Pulmonary artery endothelial cell (primary cell): ENCODE results near the gene KLF11. TPM values are rescaled to one million over a fixed set of nuclear protein-coding genes. Genes with fewer than 3 reads are reported as not detected.

Experiments used
- DNase-seq: peaks from one replicate; pipeline ENCODE4 v3.0.0-alpha.2; 2011; ENCODE audit warnings: low read depth, low spot score
- total RNA-seq: library from RNA; depleted of rRNA; stranded (reverse); fragments of >200 nt; gene quantifications from 2 replicates; pipeline ENCODE4 v1.2.3, GENCODE V29; 2014

Gene KLF11
- 5.3 and 5.4 TPM in 2 replicates for total RNA-seq

DNA sequence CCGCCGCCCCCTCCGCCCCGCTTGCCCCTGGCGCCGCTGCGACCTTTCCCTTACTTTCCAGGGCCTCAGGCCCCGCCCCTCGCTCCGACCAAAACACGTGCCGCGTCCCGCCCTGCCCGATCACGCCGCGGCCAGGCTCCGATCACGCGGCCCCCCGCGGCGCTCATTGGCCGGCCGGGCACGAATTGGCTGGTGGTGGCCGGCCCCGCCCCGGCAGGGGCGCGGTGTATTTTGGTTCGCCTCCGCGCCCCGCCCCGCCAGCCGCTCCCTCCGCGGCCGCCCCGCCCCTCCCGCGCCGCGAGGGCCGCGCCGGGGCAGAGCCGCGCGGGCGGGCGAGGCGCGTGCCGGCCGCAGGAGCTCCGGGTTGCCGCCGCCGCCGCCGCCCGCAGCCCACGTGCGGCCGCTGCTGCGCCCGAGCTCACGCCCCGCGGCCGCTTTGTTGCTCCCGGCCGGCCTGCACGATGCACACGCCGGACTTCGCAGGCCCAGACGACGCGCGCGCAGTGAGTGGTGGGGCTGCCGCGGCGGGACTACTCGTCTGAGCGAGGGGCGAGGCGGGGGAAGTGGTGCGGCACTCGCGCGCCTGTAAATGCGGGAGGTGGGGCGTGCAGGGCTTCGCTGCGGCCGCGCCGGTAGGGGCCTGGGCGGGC, at the start of gene KLF11:
KLF11 (plus strand) TSS at position 295 of the 650 bp plus-strand sequence; CDS start at position 462, 167 bp downstream.
- DNase-seq: peak; percentile 59

DNA sequence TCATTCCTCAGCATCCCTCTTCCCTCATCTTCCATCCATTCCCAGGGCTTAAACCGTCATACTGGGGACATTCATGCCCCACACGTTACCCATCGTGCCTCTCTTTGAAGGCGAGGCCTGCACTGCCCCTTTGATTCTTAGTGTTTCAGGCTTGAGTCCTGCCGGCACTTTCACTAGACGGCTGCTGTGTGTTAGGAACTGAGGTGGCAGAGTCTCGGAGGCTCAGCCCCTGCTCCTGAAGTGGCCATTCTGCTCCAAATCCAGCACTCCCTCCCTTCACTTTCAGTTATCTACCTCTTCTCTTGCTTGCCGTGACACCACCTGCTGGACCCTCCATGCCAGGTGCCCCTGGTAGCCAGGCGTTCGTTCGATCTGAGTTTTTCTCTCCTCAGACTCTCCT, 48.9 kb upstream of the KLF11 start:
- DNase-seq: no peak

DNA sequence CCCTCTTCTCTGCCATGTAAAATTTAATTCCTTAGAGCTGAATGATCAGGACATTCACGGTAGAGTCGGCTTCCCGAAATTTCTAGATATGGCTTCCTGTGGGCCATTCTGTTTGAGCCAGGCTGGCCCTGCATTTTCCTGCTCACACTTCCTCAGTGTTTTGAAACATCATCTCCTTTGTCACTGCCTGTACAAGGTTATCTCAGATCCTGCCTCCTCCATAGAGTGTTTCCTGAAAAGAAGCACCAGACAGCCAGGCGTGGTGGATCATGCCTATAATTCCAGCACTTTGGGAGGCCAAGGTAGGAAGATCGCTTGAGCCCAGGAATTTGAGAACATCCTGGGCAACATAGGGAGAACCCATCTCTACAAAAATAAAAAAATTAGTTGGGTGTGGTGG, 48.3 kb upstream of the KLF11 start:
- DNase-seq: no peak

DNA sequence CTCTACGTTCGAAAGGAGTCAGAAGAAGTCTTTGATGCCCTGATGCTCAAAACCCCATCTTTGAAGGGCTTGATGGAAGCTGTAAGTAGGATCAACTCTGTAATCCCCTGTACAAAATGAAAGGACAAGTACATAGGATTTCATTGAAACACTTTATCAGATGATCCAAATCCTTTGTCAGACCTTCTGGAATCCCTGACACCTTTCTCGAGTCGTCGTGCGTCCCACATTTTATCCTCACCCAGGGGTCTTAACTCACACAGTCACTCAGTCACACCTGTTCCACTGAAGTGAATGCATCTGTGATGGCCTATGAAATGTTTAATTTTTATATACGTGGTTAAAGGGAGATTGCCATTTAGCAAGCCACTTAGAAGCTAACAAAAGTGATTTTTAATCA, 47.0 kb upstream of the KLF11 start:
- no peak for DNase-seq

DNA sequence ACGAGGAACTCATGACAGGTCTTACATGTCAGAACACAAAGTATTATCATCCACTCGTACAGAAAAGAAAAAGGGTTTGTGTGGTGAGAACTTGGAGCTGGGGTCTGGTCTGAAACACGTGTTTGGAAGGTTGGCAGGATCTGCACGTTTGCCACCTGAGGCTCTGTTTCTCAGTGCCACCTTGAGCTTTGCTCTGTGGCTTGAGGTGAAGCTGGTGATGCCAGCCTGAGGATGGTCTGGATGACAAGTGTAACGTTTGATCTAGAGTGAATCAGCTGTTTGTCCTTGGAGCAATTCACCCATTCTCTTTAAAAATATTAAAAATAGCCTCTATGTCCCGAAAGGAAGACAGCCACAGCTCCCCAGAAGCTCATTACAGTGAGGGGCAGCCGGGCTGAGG, 45.4 kb upstream of the KLF11 start:
- DNase-seq: no peak

DNA sequence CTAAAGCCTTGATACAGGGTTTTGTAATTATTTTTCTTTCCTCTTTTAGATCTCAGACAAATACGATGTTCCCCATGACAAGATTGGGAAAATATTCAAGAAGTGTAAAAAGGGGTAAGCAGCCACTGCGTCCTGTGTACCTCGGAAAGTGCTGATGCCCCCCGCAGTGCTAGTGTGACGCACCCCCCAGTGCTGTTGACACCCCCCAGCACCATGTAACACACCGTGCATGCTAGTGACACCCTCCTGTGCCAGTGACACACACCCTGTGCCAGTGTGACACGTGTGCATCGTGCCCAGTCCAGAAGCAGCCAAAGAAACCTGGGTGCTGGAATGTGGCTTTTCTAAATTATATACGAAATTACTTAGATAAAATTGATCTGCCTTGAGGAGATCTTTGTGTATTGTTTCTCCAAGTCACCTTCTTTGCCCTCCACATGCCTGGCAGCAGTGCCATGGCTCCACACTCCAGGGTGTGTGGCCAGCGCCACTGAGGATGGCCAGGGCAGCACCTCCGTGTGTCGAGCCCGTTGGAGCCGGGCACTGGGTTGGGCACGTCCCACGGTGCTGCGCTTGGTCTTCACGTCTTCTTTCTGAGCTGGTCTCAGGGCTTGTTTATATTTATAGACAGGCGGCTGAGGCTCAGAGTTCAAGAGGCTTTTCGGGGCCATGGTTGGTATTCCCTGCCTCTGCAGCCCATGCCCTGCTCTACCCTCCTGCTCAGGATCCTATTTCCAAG, 44.3 kb upstream of the KLF11 start:
- no peak for DNase-seq

DNA sequence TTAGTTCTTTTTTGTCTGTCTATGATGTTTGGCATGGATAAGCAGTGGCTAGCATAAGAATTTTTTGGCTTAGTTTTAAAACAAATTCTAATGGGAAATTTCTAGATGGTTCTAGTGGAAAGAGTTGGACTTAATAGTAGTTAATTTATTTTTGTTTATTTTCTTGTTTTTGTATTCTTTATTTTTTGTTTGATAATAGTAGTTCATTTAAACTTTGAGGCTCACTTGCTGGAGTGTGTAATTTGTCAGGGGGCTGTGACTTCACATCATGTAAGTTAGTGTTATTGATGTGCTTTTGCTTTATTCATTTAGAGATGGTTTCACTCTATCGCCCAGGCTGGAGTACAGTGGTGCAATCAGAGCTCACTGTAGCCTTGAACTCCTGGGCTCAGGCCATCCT, 43.7 kb upstream of the KLF11 start:
- DNase-seq: no peak

DNA sequence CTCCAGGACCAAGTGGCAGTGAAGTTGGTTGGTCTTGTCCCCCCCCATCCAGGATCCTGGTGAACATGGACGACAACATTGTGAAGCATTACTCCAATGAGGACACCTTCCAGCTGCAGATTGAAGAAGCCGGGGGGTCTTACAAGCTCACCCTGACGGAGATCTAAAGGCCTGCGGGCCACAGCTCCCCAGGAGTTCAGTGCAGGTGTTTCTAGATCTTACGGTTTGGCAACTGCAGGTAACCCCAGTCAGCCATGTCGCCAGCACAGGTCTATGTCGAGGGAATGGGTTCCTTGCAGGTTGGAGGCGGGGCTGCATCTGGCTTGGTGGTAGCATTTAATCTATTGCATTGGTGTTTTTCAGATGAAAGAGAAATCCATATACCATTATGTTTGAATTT, 42.8 kb upstream of the KLF11 start:
- no peak for DNase-seq

DNA sequence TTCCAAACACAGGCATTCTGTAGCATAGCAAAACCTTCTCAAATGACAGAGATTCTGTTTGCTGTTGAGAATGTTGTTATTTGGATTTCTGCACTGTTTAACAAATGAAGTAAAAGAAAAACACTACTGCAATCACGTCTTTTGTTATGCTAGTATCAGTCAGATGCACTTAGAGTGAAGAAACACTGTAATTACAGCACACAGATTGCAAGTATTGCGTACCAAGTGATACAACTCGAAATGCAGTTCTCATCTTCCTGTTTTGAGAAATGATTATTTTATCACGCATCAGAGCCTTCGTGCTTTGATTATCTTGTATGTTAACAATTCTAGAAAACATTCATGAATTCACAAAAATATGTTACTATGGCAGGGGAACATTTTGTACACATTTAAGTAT, 41.8 kb upstream of the KLF11 start:
- no peak for DNase-seq

DNA sequence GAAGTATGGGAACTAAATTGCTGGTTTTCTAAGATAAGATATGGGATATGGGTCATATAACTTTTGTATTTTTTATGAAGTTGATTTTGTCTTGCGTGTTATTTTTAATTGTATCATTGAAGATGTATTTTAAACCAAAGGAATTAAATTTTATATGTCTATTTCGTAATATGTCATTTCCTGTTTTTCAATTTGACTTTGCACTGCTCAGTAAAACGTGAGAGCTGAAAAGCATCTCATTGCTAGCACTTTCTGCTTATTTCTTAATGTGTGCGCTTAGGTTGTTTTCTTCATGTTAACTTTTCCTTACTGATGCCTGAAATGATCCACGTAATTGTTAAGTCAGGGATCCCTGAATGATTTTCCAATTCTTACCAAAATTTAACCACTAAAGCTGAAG, 41.2 kb upstream of the KLF11 start:
- DNase-seq: no peak

DNA sequence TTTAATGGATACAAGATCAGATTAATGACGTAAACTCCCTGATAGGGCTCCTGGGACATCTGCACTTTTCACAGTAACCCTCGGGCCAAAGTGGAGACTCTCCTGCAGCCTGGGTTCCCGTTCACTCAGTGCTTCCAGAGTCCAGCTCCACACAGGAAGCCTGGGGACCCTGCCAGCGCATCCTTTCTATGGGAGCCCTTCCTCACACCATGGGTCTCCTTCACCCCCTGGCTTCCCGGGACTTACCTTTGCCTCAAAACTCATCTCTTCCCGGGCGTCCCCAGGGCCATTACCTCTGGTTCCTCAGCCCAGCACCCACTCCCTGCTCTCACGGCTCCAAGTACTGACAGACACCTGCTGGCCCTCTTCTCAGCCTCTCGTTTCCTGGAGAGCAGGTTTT, 40.7 kb upstream of the KLF11 start:
- DNase-seq: no peak

DNA sequence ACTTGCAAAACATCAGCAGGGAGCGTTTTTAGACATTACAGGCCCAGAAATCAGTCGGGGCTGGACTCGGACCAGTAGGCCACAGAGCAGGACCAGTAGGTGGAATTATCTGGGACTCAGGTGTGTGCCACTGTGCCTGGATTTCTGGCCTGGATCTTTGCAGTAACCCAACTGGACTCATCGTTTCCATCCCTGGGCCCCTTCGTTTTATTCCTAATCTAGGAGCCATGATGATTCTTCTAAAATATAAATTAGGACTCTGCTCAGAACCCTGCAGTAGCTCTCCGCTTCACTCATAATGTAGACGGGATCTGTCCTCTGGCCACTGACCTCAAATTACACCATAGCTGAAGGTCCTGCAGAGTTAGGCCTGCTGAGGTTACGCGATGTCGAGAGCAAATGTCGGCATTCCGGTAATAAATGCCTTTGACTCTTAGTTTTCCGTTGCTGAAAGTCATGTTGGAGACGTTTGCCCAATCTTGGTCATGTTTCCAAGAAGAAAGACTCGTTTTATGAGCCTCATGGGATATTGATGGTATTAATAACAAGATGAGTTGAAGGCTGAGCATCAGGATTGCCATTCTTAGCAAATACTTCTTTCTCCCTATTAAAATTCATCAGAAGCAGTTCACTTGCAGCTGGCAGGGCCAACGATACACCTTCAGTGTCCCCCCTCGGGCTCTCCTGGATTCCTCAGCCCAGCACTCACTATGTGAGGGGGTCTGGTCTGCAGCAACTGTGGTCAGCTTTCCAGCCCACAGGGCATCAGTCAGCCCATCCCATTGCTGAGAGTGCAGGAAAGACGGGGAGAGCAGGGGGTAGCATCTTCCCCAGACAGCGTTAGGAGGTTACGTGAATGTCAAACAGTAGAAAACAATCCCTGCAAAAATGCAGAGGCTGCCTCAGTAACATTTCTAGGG, 39.9 kb upstream of the KLF11 start:
- DNase-seq: no peak

DNA sequence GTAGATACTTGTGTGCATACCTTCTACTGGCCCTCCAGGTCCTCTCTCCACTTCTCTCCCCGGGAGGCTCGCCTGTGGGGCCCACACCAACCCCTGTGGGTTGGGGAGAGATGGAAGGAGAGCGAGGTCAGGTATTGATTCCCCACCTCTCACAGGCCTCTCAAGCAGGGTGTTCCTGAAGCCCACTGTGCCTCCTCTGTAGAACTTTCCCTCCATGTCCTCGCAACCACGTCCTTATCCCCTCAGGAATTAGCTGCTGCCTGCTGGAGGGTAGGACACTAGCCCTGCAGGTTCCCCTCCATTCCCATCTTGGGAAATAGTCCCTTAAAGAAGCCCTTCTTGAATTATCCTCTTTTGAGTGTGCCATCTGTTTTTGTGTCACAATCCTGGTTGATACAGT, 38.9 kb upstream of the KLF11 start:
- DNase-seq: no peak

DNA sequence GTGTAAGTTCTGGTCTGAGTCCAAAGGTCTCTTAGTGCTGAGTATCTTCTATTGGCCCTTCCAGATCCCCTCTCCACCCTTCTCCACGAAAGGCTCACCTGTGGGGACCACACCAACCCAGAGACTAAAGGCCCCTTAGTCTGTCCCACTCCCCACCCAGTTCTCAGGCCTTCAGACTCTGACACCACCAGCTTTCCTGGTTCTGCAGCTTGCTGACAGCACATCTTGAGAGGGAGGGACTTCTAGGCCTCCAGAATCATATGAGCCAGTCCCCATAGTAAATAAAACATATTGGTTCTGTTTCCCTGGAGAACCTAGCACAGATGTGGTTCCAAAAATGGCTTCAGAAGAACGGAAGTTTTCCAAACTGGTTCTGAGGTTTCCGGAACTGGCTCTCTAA, 38.5 kb upstream of the KLF11 start:
- DNase-seq: no peak

DNA sequence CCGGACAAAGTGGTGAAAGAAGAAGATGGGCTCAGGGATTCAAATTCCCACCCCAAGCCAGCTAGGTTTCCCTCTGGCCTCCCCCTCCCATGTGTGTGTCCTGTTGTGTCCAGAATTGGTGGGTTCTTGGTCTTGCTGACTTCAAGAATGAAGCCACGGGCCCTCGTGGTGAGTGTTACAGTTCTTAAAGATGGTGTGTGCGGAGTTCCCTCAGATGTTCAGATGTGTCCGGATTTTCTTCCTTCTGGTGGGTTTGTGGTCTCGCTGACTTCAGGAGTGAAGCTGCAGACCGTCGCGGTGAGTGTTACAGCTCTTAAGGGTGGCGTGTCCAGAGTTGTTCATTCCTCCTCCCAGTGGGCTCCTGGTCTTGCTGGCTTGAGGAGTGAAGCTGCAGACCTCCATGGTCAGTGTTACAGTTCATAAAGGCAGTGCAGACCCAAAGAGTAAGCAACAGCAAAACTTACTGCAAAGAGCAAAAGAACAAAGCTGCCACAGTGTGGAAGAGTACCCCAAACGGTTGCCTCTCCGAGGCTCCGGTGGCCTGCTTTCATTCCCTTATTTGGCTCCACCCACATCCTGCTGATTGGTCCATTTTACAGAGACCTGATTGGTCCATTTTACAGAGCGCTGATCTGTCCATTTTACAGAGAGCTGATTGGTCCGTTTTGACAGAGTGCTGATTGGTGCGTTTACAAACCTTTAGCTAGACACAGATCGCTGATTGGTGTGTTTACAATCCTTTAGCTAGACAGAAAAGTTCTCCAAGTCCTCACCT, 37.7 kb upstream of the KLF11 start:
- no peak for DNase-seq

DNA sequence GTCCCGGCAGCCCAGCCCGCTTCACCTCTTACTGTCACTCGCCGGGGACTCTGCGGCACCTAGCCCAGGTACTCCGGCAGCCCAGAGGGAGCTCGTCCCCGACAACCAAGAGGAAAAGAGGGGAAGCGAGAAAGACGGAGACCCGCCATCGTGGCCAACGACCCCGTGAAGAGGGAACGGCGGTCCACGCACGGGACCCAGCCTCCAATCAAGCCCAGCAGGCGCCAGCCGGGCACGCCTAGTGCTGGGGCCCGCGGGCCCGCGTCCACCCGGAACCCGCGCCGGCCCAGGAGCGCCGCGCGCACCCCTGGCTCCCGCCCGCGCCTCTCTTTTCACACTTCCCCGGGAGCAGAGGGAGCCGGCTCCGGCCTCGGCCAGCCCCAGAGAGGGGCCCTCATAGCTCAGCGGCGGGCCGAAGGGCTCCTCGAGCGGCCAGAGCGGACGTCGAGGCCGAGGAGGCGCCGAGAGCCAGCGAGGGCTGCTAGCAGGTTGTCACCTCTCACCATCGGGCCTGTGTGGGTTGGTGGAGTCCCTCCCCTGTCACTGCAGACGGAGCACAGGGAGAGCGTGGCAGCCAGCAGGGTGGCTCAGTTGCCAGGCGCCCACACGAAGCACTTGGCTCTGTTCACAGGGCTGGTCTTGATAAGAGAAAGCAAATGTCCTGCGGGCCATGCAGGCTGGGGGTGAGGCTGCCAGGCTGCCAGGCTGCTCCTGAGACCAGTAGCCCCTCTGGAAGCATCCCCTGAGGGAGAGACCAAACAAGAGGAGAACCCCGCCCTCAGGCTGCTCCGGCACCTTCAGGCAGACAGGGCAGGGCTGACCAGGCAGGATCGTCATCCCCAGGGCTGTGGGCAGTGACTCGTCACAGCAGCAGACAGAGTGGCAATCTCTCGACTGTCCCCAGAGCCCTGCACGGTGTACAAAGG, 36.9 kb upstream of the KLF11 start:
- no peak for DNase-seq

DNA sequence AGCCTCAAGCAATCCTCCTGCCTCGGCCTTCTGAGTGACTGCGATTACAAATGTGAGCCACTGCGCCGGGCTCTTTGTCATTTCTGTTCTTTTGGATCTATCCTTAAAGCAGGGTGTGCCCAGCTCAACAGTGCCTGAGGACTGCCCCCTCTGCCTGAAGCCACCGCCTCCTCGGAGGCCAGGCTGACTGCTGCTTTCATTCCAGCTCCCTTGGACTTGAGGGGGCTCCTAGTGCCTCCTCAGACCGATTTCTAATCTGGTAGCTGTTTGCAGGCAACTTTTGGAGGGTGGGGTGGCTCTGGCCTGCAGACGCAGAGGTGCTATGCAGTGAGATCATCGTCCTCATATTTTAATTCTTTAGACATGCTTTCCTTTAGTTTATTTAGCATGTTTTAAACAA, 35.9 kb upstream of the KLF11 start:
- DNase-seq: no peak

DNA sequence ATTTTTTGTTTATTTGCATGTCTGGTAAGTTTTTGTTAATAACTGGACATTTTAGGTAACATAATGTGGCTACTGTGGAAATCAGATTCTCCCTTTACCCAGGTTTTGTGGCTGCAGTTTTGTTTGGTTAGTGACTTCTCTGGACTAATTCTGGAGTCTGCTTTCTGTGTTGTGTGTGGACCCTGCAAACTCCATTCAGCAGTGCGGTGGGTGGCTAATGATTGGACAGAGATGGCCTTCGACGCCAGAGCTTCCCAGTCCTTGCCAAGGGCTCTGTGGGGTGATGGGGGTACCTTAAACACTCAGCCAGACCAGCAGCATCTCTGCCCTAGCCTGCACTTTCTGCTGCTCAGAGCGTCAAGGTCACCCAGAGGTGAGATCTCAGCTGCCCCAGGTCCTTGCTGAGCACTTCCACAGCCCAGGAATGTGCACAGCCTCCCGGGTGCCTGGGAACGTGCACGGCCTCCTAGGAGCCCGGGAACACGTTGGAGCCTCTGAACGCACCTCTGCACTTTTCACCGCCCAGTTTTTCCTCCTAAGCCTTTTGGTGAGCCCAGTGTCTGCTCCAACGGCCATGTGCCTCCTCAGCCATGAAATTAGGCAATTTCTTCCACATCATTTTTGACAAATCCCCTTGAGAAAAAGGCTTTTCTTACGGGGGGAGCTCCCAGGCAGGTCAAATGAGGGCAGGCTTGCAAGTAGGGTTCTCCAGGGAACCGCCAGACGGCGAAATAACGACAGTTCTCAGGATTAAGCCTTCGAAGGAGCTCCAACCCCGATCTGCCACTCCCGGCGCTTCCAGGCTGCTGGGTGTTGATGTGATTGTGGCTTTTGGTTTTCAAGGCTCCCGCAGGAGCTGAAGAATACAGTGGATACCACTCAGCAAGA, 35.2 kb upstream of the KLF11 start:
- DNase-seq: no peak

DNA sequence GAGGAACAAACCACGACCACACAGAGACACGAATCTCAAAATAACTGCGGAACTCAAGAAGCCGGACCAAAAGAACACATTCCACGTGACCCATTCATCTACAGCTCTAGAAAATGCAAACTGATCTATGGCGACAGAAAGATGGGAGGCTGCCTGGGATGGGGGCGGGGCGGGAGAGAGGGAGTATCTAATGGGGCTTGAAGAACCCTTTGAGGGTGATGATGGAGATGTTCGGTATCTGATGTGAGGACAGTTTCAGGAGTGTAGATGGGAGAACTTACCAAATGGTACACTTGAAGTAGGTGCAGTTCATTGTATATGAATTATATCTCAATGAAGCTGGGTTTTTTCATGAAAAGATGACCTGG, 34.6 kb upstream of the KLF11 start:
- no peak for DNase-seq
